Left ventricle myocardium inferior (tissue), 1 donor: Measurements from ENCODE around the gene PANK4. TPM values are rescaled to one million over a fixed set of nuclear protein-coding genes. Genes with fewer than 3 reads are reported as not detected.

Experiments used
- DNase-seq: peaks from one replicate; pipeline ENCODE4 v3.0.0-alpha.2; 2020
- H3K27ac ChIP-seq: fragments of 200-600 bp; replicated peaks from 2 replicates; pipeline ENCODE4 v1.8.0; 2021
- H3K27me3 ChIP-seq: fragments of 200-600 bp; 2 replicates; pipeline ENCODE4 v1.8.0; 2021; ENCODE audit warnings: low read depth
- H3K36me3 ChIP-seq: fragments of 200-600 bp; 2 replicates; pipeline ENCODE4 v1.8.0; 2021
- H3K4me1 ChIP-seq: fragments of 200-600 bp; 2 replicates; pipeline ENCODE4 v1.8.0; 2021
- H3K4me3 ChIP-seq: fragments of 200-600 bp; 2 replicates; pipeline ENCODE4 v1.8.0; 2021; ENCODE audit warnings: mild to moderate bottlenecking, moderate library complexity
- H3K9me3 ChIP-seq: fragments of 200-600 bp; replicated peaks from 2 replicates; pipeline ENCODE4 v1.8.0; 2021
- intact Hi-C: fragments of 100-400 bp; cut with micrococcal nuclease; formaldehyde crosslinking; loops from one replicate; pipeline ENCODE4 v1.11.0; 2022
- total RNA-seq: library from RNA; stranded (reverse); fragmentation: NEBNext Ultra II Directional; extraction: Animal tissue kit (Norgen Biotek cat#: 25700); gene quantifications from one replicate; pipeline ENCODE4 v1.2.1, GENCODE V29; 2021
- TF ChIP-seq, protein P1 (sequence below): fragments of 200-600 bp; IDR thresholded peaks from 2 replicates; pipeline ENCODE4 v1.8.0; 2021; ENCODE audit warnings: antibody characterized with exemption, mild to moderate bottlenecking, borderline replicate concordance
- donor health status: DM: no; HTN: yes; CAD: no; lungs with severe emphysema.

The PANK4 gene
- total RNA-seq, 1 donor from 2014 or later = 42.8 TPM

GRCh38 chr1:2534687-2535441 is 8.5 kb upstream of the PANK4 start:
- Histone ChIP-seq H3K4me1 (peaks cover 36% of the 10 kb centered on the region), H3K4me3 (no peak overlapping the region), H3K36me3 (no peaks in the 10 kb centered on the region), H3K27me3 (peaks cover 77% of the 10 kb centered on the region), H3K9me3 (no peaks in the 10 kb centered on the region), H3K27ac (no peak overlapping the region)
- no peak for DNase-seq
- intact Hi-C loops = no loop called here
- TF ChIP-seq, protein P1, sequence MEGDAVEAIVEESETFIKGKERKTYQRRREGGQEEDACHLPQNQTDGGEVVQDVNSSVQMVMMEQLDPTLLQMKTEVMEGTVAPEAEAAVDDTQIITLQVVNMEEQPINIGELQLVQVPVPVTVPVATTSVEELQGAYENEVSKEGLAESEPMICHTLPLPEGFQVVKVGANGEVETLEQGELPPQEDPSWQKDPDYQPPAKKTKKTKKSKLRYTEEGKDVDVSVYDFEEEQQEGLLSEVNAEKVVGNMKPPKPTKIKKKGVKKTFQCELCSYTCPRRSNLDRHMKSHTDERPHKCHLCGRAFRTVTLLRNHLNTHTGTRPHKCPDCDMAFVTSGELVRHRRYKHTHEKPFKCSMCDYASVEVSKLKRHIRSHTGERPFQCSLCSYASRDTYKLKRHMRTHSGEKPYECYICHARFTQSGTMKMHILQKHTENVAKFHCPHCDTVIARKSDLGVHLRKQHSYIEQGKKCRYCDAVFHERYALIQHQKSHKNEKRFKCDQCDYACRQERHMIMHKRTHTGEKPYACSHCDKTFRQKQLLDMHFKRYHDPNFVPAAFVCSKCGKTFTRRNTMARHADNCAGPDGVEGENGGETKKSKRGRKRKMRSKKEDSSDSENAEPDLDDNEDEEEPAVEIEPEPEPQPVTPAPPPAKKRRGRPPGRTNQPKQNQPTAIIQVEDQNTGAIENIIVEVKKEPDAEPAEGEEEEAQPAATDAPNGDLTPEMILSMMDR = no peak

DNA sequence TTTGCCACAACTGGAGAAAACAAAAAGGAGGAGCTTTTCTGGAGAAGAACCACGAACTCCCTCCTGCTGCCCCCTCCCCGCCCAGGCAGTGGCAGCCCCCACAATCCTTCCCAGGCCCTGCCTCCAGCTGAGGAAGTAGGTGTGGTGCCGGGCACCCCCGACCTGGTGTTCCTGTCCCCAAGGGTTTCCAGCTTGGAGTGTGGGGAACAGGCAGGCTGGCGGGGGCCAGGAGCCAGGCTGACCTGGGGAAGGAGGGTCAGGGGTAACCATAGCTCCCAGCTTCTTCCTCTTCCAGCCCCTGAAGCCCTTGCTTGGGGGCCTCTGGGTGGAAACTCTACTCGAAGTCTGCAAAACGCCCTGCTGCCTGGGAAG is 7.9 kb upstream of the PANK4 start:
- TF ChIP-seq, protein P1 = no peak

DNA sequence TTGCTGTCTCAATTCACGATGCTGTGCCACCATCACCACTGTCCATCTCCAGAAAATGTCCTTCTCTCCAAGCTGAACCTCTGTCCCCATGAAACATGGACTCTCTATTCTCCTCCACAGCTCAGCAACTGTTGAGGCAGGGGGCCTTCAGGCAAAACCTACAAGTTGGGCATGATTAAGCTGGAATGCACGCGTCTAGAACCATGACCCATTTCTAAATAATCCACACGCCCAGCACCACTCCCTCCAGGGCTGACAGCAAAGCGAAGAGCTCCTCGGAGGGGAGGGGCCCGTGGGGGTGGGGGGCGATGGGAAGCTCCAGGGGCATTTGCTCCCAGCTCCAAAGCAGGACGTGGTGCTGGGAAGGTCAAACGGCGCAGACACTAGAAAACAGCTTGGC is 7.0 kb upstream of the PANK4 start:
- no peaks in the 10 kb centered on the region for H3K9me3 ChIP-seq
- H3K36me3 ChIP-seq = no peaks in the 10 kb centered on the region
- H3K27me3 ChIP-seq = peaks cover 63% of the 10 kb centered on the region
- no peak for DNase-seq
- TF ChIP-seq, protein P1 = no peak
- H3K4me3 ChIP-seq = no peak overlapping the region
- peaks cover 48% of the 10 kb centered on the region for H3K4me1 ChIP-seq
- no peak overlapping the region for H3K27ac ChIP-seq
- intact Hi-C loops = no loop called here

More for the DNA sequence above, 7.9 kb upstream of the PANK4 start:
- Histone ChIP-seq H3K9me3 (no peaks in the 10 kb centered on the region), H3K4me1 (peaks cover 39% of the 10 kb centered on the region), H3K27ac (no peak overlapping the region), H3K4me3 (no peak overlapping the region), H3K27me3 (peaks cover 72% of the 10 kb centered on the region), H3K36me3 (no peaks in the 10 kb centered on the region)
- intact Hi-C loops = no loop called here
- DNase-seq = no peak

- Histone ChIP-seq H3K9me3 (no peaks in the 10 kb centered on the region), H3K4me1 (peaks cover 56% of the 10 kb centered on the region), H3K36me3 (no peaks in the 10 kb centered on the region), H3K27ac (no peak overlapping the region), H3K27me3 (peaks cover 60% of the 10 kb centered on the region), H3K4me3 (no peak overlapping the region)
- TF ChIP-seq, protein P1 = no peak
- no peak for DNase-seq
- intact Hi-C loops = no loop called here
These were observed 6.2 kb upstream of the PANK4 start for GRCh38 chr1:2532485-2533160.

- DNase-seq = no peak
- Histone ChIP-seq H3K36me3 (no peaks in the 10 kb centered on the region), H3K27ac (peak overlapping the region; percentile 92), H3K27me3 (peaks cover 41% of the 10 kb centered on the region), H3K9me3 (no peaks in the 10 kb centered on the region), H3K4me1 (peaks cover 69% of the 10 kb centered on the region), H3K4me3 (peak overlapping the region; percentile 70)
- TF ChIP-seq, protein P1 = no peak
- intact Hi-C loops = no loop called here
These were observed 4.3 kb upstream of the PANK4 start for GRCh38 chr1:2530513-2531361.
